Posterior vena cava (tissue), 2 donors: ENCODE data around the gene KLHL12. TPM values are rescaled to one million over a fixed set of nuclear protein-coding genes. Genes with fewer than 3 reads are reported as not detected.

Experiments
- DNase-seq: peaks from one replicate; pipeline ENCODE4 v3.0.0-alpha.2; 2020; ENCODE audit warnings: low spot score
- intact Hi-C, 2 donors: fragments of 100-400 bp; cut with DNase I; formaldehyde crosslinking; loops; one replicate each; pipeline versions ENCODE4 v1.14.1 to v1.14.2; 2022 to 2023
- total RNA-seq, 2 donors: library from RNA; stranded (reverse); fragmentation: NEBNext Ultra II Directional; extraction: Animal tissue kit (Norgen Biotek cat#: 25700); gene quantifications; one replicate each; pipeline ENCODE4 v1.2.1, GENCODE V29; 2021
- donor health status: DM: yes; HTN: yes; CAD: no.
- donor health status: DM: yes; HTN: yes; CAD: no.

KLHL12 gene
- total RNA-seq, 2 donors from 2014 or later = 16.9 to 17.3 TPM

- intact Hi-C loops = no loop called here
- no peak for DNase-seq
These were observed 74.7 kb downstream of the KLHL12 start for GRCh38 chr1:202852163-202852904.

- peak; percentile 83 for DNase-seq
- intact Hi-C loops = no loop called here
These were observed 76.3 kb downstream of the KLHL12 start for GRCh38 chr1:202850593-202851362.

DNA sequence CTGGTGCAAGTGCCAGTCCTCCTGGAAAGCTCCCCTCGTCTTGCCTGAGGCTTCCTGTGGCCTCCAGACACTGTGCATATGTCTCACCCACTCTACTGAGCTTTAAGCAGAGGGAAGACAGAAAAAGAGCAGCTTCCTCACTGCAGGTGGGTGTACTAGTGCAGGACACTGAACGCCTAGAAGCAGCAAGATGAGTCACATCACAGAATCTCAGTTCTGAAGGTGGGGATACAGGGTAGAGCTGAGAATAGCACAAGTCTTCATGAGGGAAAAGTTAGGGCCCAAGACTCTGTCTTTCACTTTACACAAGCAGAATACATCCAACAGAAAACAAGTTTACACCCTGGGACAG is 78.9 kb downstream of the KLHL12 start:
- intact Hi-C loops = no loop called here
- DNase-seq = no peak

DNA sequence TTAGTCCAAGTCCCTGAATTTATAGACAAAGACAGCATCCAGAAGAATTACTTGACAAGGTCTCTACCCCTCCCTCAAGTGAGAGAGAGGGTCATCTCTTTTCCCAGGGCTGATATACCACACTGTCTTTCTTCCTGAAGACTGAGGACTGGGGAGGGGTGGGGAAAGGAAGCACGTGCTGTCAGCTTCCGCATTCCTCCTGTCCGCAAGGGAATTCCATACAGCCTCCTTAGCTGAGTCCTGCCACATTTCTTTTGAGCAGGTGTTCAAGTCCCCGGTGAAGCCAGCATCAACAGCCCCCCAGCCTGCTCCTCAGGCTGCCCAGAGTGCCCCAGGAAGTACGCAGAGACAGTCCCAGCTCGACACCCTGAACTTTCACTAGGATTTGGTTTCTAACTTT is 82.1 kb downstream of the KLHL12 start:
- intact Hi-C loops = no loop called here
- no peak for DNase-seq

DNA sequence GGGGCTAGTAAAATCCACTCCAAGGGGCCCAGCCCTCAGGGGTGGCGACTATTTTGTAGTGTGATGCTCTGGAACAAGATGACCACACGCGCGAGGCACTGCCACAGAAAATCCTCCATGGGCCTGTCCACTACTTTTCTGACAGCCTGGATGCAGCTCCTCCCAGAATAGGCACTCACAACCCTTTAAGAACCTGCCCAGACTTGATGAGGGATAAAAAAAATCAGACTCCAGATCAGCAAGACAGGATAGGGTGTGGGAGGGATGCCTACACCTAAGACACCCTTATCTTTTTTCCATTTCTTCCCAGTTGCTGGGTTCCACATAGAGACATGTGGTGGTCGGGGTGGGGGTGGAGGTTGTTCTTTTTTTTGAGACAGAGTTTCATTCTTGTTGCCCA is 82.8 kb downstream of the KLHL12 start:
- intact Hi-C loops = no loop called here
- no peak for DNase-seq

GRCh38 chr1:202843081-202843480 is 84.0 kb downstream of the KLHL12 start:
- intact Hi-C loops = no loop called here

More at GRCh38 chr1:202843081-202843480, 84.0 kb downstream of the KLHL12 start:
- no peak for DNase-seq

Other genes with a start within 250 kb of the KLHL12 start
- gene SYT2, start 216.8 kb downstream of the KLHL12 start, total RNA-seq = not detected
- gene KDM5B, start 118.8 kb downstream of the KLHL12 start, total RNA-seq = 10 to 100 TPM; 33.6 to 36.8 TPM
- gene PCAT6, start 116.3 kb downstream of the KLHL12 start, total RNA-seq = 1 to 10 TPM; 1.2 to 1.7 TPM
- 1 to 10 TPM; 7.9 to 8.9 TPM for gene RABIF, start 38.1 kb downstream of the KLHL12 start, total RNA-seq
- 10 to 100 TPM; 53.4 to 62.5 TPM for gene ADIPOR1, start 31.1 kb upstream of the KLHL12 start, total RNA-seq
- gene CYB5R1, start 40.0 kb upstream of the KLHL12 start, total RNA-seq = 10 to 100 TPM; 42.1 to 45.8 TPM
- 10 to 100 TPM; 40.8 to 43.5 TPM for gene TMEM183A, start 80.1 kb upstream of the KLHL12 start, total RNA-seq
- gene PPFIA4, start 99.3 kb upstream of the KLHL12 start, total RNA-seq = 1 to 10 TPM; 2.0 to 3.1 TPM
- not detected for gene MYOG, start 158.8 kb upstream of the KLHL12 start, total RNA-seq
- gene ADORA1, start 200.5 kb upstream of the KLHL12 start, total RNA-seq = 1 to 10 TPM in 1 of 2 donors, under 1 TPM in 1; 0.32 to 1.3 TPM
- gene MYBPH, start 248.6 kb upstream of the KLHL12 start, total RNA-seq = not detected